Tibial artery (tissue), 4 donors: ENCODE data around the gene SYDE1.

Experiments used
- DNase-seq, 2 donors: peaks; one replicate each; pipeline ENCODE4 v3.0.0-alpha.2; 2019
- H3K27ac ChIP-seq, 2 donors: fragments of 200-600 bp; sonication (generic) in 1 of 2; 1 replicate in 1 of 2; 2 replicates in 1 of 2; pipeline ENCODE4 v1.5.1; 2018 to 2019; ENCODE audit warnings: mild to moderate bottlenecking in 1 of 2
- H3K27me3 ChIP-seq, 2 donors: fragments of 200-600 bp; sonication (generic) in 1 of 2; one replicate each; pipeline versions ENCODE4 v1.5.1 to v1.6.0; 2016 to 2019
- H3K36me3 ChIP-seq, 3 donors: fragments of 200-600 bp; sonication (generic) in 2 of 3; one replicate each; pipeline ENCODE4 v1.5.1; 2016 to 2019; ENCODE audit warnings: mild to moderate bottlenecking in 2 of 3
- H3K4me1 ChIP-seq, 4 donors: fragments of 200-600 bp; sonication (generic) in 2 of 4; 1 replicate in 3 of 4; 2 replicates in 1 of 4; pipeline ENCODE4 v1.5.1; 2016 to 2019
- H3K4me3 ChIP-seq, 2 donors: fragments of 200-600 bp; sonication (generic) in 1 of 2; 1 replicate in 1 of 2; 2 replicates in 1 of 2; pipeline ENCODE4 v1.5.1; 2018 to 2019; ENCODE audit warnings: mild to moderate bottlenecking in 2 of 2
- H3K9me3 ChIP-seq, 3 donors: fragments of 200-600 bp; sonication (generic) in 1 of 3; one replicate each; pipeline ENCODE4 v1.5.1; 2016 to 2019
- CTCF ChIP-seq, 2 experiments: fragments of 200-600 bp in 1 of 2; fragments of 450-650 bp in 1 of 2; IDR thresholded peaks; one replicate each; pipeline ENCODE4 v1.5.1; 2017 to 2019; ENCODE audit warnings: antibody characterized with exemption in 2 of 2, mild to moderate bottlenecking in 1 of 2, moderate library complexity in 1 of 2
- intact Hi-C: fragments of 100-400 bp; cut with DNase I; formaldehyde crosslinking; loops from one replicate; pipeline ENCODE4 v1.15.0; 2023; ENCODE audit warnings: low total_unique reads

The SYDE1 gene

DNA sequence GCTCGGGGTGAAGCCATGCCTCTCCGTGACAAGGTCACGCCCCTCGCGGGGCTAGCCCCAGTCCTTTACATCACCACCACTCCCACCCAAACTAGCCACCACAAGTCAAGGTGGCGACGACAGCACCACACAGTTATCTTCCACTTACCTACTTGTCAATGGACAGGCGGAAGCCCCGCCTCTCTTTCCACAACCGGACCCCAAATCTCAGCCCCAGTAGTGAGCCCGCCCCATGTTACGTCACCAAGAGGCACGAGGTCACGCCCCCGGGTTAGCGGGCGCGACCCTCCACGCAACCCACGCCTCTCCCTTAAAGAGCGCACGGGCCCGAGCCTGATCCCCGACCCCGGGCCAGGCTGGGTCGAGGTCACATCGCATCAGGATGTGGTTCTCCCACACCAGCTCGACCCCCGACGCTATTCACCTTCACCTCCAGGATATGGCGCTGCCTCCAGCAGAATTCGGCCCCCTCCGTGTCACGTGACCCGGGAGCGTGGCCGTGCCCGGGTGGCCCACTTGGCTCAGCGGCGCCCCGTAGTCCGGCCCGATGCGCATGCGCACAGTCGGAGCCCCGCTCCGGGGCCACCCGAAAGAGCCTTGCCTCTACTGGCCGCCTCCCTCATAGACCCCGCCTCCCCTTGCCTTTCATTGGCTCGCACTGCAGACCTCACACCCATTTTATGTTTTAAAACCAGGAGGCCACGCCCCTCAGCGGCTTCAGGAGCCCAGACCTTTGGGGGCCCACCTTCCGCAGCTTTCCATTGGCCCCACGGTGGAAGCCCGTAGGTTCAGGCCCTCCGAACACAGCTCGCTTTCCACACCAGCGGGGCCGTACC lies 18.2 kb downstream of the SYDE1 start:
- Histone ChIP-seq H3K9me3 (no peaks in the 10 kb centered on the region), H3K36me3 (peaks cover 3 to 27% (median 12%) of the 10 kb centered on the region in 3 donors), H3K4me3 (peak overlapping the region; percentile 66 to 81), H3K27ac (peak overlapping the region; percentile 87 to 95), H3K27me3 (no peaks in the 10 kb centered on the region), H3K4me1 (peaks cover 4 to 27% (median 16%) of the 10 kb centered on the region in 4 donors)
- intact Hi-C loops, result no loop called here
- TF ChIP-seq CTCF (IDR thresholded peaks at IDR 0.05), result peak in 1 of 2 experiments; percentile 34
- peak; percentile 98 to 99 for DNase-seq

DNA sequence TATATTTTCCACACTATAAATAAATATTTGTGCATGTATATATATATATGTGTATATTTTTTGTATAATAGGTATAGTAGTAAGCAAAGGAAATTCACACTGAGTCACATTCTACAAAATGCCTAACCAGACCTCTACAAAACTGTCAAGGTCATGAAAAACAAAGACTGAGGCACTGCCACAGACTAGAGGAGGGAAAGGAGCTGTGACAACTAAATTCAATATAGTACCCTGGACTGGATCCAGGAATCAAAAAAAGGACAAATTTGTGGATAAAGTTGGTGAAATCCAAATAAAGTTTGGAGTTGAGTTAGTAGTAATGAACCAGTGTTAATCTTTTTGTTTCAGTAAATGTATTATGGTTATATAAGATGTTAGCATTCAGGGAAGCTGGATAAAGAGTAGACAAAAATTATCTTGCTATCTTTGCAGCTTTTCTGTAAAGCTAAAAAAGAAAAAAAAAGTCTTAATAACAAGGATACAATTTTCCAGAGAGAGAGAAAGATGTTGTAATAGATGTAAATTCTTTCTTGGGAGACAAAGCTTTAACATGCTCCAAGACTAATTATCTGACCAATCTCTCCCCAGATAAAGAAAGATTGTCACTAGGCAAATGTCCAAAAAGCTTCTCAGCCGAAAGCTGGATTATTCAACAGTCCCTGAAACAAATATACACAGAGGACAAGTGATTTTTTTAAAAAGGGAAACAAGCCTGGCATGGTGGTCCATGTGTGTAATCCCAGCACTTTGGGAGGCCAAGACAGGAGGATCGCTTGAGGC lies 19.1 kb downstream of the SYDE1 start:
- Histone ChIP-seq H3K9me3 (no peaks in the 10 kb centered on the region), H3K4me3 (peak overlapping the region; percentile 66 to 81), H3K36me3 (peaks cover 0 to 18% (median 3%) of the 10 kb centered on the region in 3 donors), H3K27ac (peak overlapping the region; percentile 87 to 95), H3K4me1 (peaks cover 4 to 27% (median 16%) of the 10 kb centered on the region in 4 donors), H3K27me3 (no peaks in the 10 kb centered on the region)
- intact Hi-C loops, result no loop called here
- TF ChIP-seq CTCF (IDR thresholded peaks at IDR 0.05), result no peak
- no peak for DNase-seq

GRCh38 chr19:15128162-15128770 lies 21.1 kb downstream of the SYDE1 start:
- no peak overlapping the region for H3K4me3 ChIP-seq
- no peaks in the 10 kb centered on the region for H3K9me3 ChIP-seq
- H3K36me3 ChIP-seq, result no peaks in the 10 kb centered on the region
- H3K27ac ChIP-seq, result no peak overlapping the region
- DNase-seq, result no peak
- H3K27me3 ChIP-seq, result no peaks in the 10 kb centered on the region
- intact Hi-C loops, result no loop called here
- peaks cover 4 to 25% (median 15%) of the 10 kb centered on the region in 4 donors for H3K4me1 ChIP-seq
- TF ChIP-seq CTCF (IDR thresholded peaks at IDR 0.05), result no peak

- intact Hi-C loops, result no loop called here
- Histone ChIP-seq H3K27ac (no peak overlapping the region), H3K4me3 (no peak overlapping the region), H3K4me1 (peaks cover 0 to 7% (median under 1%) of the 10 kb centered on the region in 4 donors), H3K36me3 (no peaks in the 10 kb centered on the region), H3K27me3 (no peaks in the 10 kb centered on the region), H3K9me3 (no peaks in the 10 kb centered on the region)
- DNase-seq, result no peak
- no peak for TF ChIP-seq CTCF (IDR thresholded peaks at IDR 0.05)
Measured at GRCh38 chr19:15129856-15130585, 22.8 kb downstream of the SYDE1 start.
